Inflammatory macrophage treated with lipopolysaccharide for 4 hours (primary cell): ENCODE results near the gene SPRED2.

Source experiments
- DNase-seq: peaks from one replicate; pipeline ENCODE4 v3.0.0-alpha.2; 2020

Gene SPRED2

GRCh38 chr2:65411056-65411795 is 21.2 kb downstream of the SPRED2 start:
- no peak for DNase-seq

- DNase-seq = no peak
Observed at GRCh38 chr2:65409045-65409444, 23.4 kb downstream of the SPRED2 start.

- DNase-seq = no peak
Observed at GRCh38 chr2:65407240-65407639, 25.2 kb downstream of the SPRED2 start.

GRCh38 chr2:65404988-65405697 is 27.3 kb downstream of the SPRED2 start:
- DNase-seq = no peak

- DNase-seq = no peak
Observed at GRCh38 chr2:65403529-65403915, 28.9 kb downstream of the SPRED2 start.

GRCh38 chr2:65402780-65403528 is 29.4 kb downstream of the SPRED2 start:
- peak; percentile 56 for DNase-seq

GRCh38 chr2:65402323-65402722 is 30.1 kb downstream of the SPRED2 start:
- DNase-seq = no peak

- peak; percentile 15 for DNase-seq
Observed at GRCh38 chr2:65397122-65397521, 35.3 kb downstream of the SPRED2 start.

- DNase-seq = peak; percentile 38
Observed at GRCh38 chr2:65396348-65397026, 35.9 kb downstream of the SPRED2 start.

GRCh38 chr2:65395621-65396347 is 36.6 kb downstream of the SPRED2 start:
- no peak for DNase-seq

GRCh38 chr2:65393743-65394422 is 38.5 kb downstream of the SPRED2 start:
- DNase-seq = peak; percentile 13

- DNase-seq = peak; percentile 34
Observed at GRCh38 chr2:65393046-65393445, 39.4 kb downstream of the SPRED2 start.

- DNase-seq = no peak
Observed at GRCh38 chr2:65392609-65393008, 39.8 kb downstream of the SPRED2 start.

GRCh38 chr2:65390134-65390533 is 42.3 kb downstream of the SPRED2 start:
- DNase-seq = no peak

GRCh38 chr2:65389476-65389875 is 42.9 kb downstream of the SPRED2 start:
- no peak for DNase-seq

GRCh38 chr2:65388596-65389390 is 43.6 kb downstream of the SPRED2 start:
- no peak for DNase-seq

GRCh38 chr2:65388051-65388531 is 44.3 kb downstream of the SPRED2 start:
- DNase-seq = no peak

- no peak for DNase-seq
Observed at GRCh38 chr2:65386989-65387388, 45.4 kb downstream of the SPRED2 start.

GRCh38 chr2:65386344-65386743 is 46.1 kb downstream of the SPRED2 start:
- peak; percentile 61 for DNase-seq

- DNase-seq = no peak
Observed at GRCh38 chr2:65383541-65384488, 48.6 kb downstream of the SPRED2 start.
